ENCODE results near the gene SFSWAP.
"Not testable (repeated sequence)": the region's sequence is repeated elsewhere in the genome, so short reads cannot be mapped to it uniquely, and the experiment has no call there.

The SFSWAP gene

GRCh38 chr12:131704509-131704908 lies 6.4 kb upstream of the SFSWAP start:
- WGBS (ENCODE audit: insufficient coverage, insufficient read length), result no CpG with 5 or more reads among the region's 2 CpGs

GRCh38 chr12:131706709-131707108 lies 4.2 kb upstream of the SFSWAP start:
- not testable (repeated sequence) for DNase-seq (ENCODE audit: low read depth, low spot score); H3K27ac ChIP-seq (ENCODE audit: low read length); H3K27me3 ChIP-seq (ENCODE audit: control insufficient read depth, insufficient read depth, low read length); H3K4me1 ChIP-seq (ENCODE audit: control insufficient read depth, insufficient read depth, low read length); H3K9me3 ChIP-seq (ENCODE audit: control insufficient read depth, insufficient read depth, low read length); H3K36me3 ChIP-seq (ENCODE audit: control insufficient read depth, insufficient read depth, low read length); H3K4me3 ChIP-seq (ENCODE audit: low read length)
- WGBS (ENCODE audit: insufficient coverage, insufficient read length), result no CpG with 5 or more reads among the region's 4 CpGs

More at GRCh38 chr12:131704509-131704908, 6.4 kb upstream of the SFSWAP start:
- Histone ChIP-seq H3K36me3 (ENCODE audit: control insufficient read depth, insufficient read depth, low read length) (no peaks in the 10 kb centered on the region), H3K4me3 (ENCODE audit: low read length) (no peak overlapping the region), H3K9me3 (ENCODE audit: control insufficient read depth, insufficient read depth, low read length) (no peaks in the 10 kb centered on the region), H3K27ac (ENCODE audit: low read length) (no peak overlapping the region), H3K27me3 (ENCODE audit: control insufficient read depth, insufficient read depth, low read length) (no peaks in the 10 kb centered on the region), H3K4me1 (ENCODE audit: control insufficient read depth, insufficient read depth, low read length) (no peaks in the 10 kb centered on the region)
- no peak for DNase-seq (ENCODE audit: low read depth, low spot score)

GRCh38 chr12:131709226-131709625 lies 1.7 kb upstream of the SFSWAP start:
- no CpG with 5 or more reads among the region's 3 CpGs for WGBS (ENCODE audit: insufficient coverage, insufficient read length)
- no peak overlapping the region for H3K27ac ChIP-seq (ENCODE audit: low read length)
- no peak overlapping the region for H3K4me3 ChIP-seq (ENCODE audit: low read length)
- no peaks in the 10 kb centered on the region for H3K4me1 ChIP-seq (ENCODE audit: control insufficient read depth, insufficient read depth, low read length)
- no peak for DNase-seq (ENCODE audit: low read depth, low spot score)
- H3K36me3 ChIP-seq (ENCODE audit: control insufficient read depth, insufficient read depth, low read length), result no peaks in the 10 kb centered on the region
- no peaks in the 10 kb centered on the region for H3K9me3 ChIP-seq (ENCODE audit: control insufficient read depth, insufficient read depth, low read length)
- no peaks in the 10 kb centered on the region for H3K27me3 ChIP-seq (ENCODE audit: control insufficient read depth, insufficient read depth, low read length)

- WGBS (ENCODE audit: insufficient coverage, insufficient read length), result no CpG with 5 or more reads among the region's 37 CpGs
- Histone ChIP-seq H3K27ac (ENCODE audit: low read length) (no peak overlapping the region), H3K4me1 (ENCODE audit: control insufficient read depth, insufficient read depth, low read length) (no peaks in the 10 kb centered on the region), H3K27me3 (ENCODE audit: control insufficient read depth, insufficient read depth, low read length) (no peaks in the 10 kb centered on the region), H3K9me3 (ENCODE audit: control insufficient read depth, insufficient read depth, low read length) (no peaks in the 10 kb centered on the region), H3K4me3 (ENCODE audit: low read length) (peak overlapping the region; percentile 89), H3K36me3 (ENCODE audit: control insufficient read depth, insufficient read depth, low read length) (peaks cover 5% of the 10 kb centered on the region; the same call in 1 of the 2 replicates)
- no peak for DNase-seq (ENCODE audit: low read depth, low spot score)
Observed at GRCh38 chr12:131711551-131712205, 788 bp downstream of the SFSWAP start.

GRCh38 chr12:131713349-131713748 lies 2.5 kb downstream of the SFSWAP start:
- H3K4me1 ChIP-seq (ENCODE audit: control insufficient read depth, insufficient read depth, low read length), result no peaks in the 10 kb centered on the region
- no peak overlapping the region for H3K27ac ChIP-seq (ENCODE audit: low read length)
- no peaks in the 10 kb centered on the region for H3K27me3 ChIP-seq (ENCODE audit: control insufficient read depth, insufficient read depth, low read length)
- no peak overlapping the region for H3K4me3 ChIP-seq (ENCODE audit: low read length)
- no peaks in the 10 kb centered on the region for H3K9me3 ChIP-seq (ENCODE audit: control insufficient read depth, insufficient read depth, low read length)
- 100% methylated on average over 4 of the region's 8 CpGs for WGBS (ENCODE audit: insufficient coverage, insufficient read length)
- H3K36me3 ChIP-seq (ENCODE audit: control insufficient read depth, insufficient read depth, low read length), result peaks cover 5% of the 10 kb centered on the region; the same call in 1 of the 2 replicates
- DNase-seq (ENCODE audit: low read depth, low spot score), result no peak

- H3K27ac ChIP-seq (ENCODE audit: low read length), result no peak overlapping the region
- H3K36me3 ChIP-seq (ENCODE audit: control insufficient read depth, insufficient read depth, low read length), result peaks cover 5% of the 10 kb centered on the region; the same call in 1 of the 2 replicates
- DNase-seq (ENCODE audit: low read depth, low spot score), result no peak
- H3K27me3 ChIP-seq (ENCODE audit: control insufficient read depth, insufficient read depth, low read length), result no peaks in the 10 kb centered on the region
- H3K9me3 ChIP-seq (ENCODE audit: control insufficient read depth, insufficient read depth, low read length), result no peaks in the 10 kb centered on the region
- no peaks in the 10 kb centered on the region for H3K4me1 ChIP-seq (ENCODE audit: control insufficient read depth, insufficient read depth, low read length)
- WGBS (ENCODE audit: insufficient coverage, insufficient read length), result 100% methylated on average over 2 of the region's 14 CpGs
- H3K4me3 ChIP-seq (ENCODE audit: low read length), result no peak overlapping the region
Observed at GRCh38 chr12:131714759-131715158, 3.9 kb downstream of the SFSWAP start.

- DNase-seq (ENCODE audit: low read depth, low spot score), result no peak
- no peak overlapping the region for H3K4me3 ChIP-seq (ENCODE audit: low read length)
- peaks cover 11% of the 10 kb centered on the region; the same call in 1 of the 2 replicates for H3K36me3 ChIP-seq (ENCODE audit: control insufficient read depth, insufficient read depth, low read length)
- no CpG with 5 or more reads among the region's 3 CpGs for WGBS (ENCODE audit: insufficient coverage, insufficient read length)
- H3K4me1 ChIP-seq (ENCODE audit: control insufficient read depth, insufficient read depth, low read length), result no peaks in the 10 kb centered on the region
- no peaks in the 10 kb centered on the region for H3K9me3 ChIP-seq (ENCODE audit: control insufficient read depth, insufficient read depth, low read length)
- no peaks in the 10 kb centered on the region for H3K27me3 ChIP-seq (ENCODE audit: control insufficient read depth, insufficient read depth, low read length)
- no peak overlapping the region for H3K27ac ChIP-seq (ENCODE audit: low read length)
Observed at GRCh38 chr12:131716282-131716681, 5.4 kb downstream of the SFSWAP start.

- DNase-seq (ENCODE audit: low read depth, low spot score), result no peak
- no CpG with 5 or more reads among the region's 8 CpGs for WGBS (ENCODE audit: insufficient coverage, insufficient read length)
- Histone ChIP-seq H3K36me3 (ENCODE audit: control insufficient read depth, insufficient read depth, low read length) (peaks cover 8% of the 10 kb centered on the region; the same call in 1 of the 2 replicates), H3K4me3 (ENCODE audit: low read length) (no peak overlapping the region), H3K4me1 (ENCODE audit: control insufficient read depth, insufficient read depth, low read length) (peaks cover 4% of the 10 kb centered on the region; the same call in 1 of the 2 replicates), H3K27ac (ENCODE audit: low read length) (no peak overlapping the region), H3K27me3 (ENCODE audit: control insufficient read depth, insufficient read depth, low read length) (no peaks in the 10 kb centered on the region), H3K9me3 (ENCODE audit: control insufficient read depth, insufficient read depth, low read length) (no peaks in the 10 kb centered on the region)
Observed at GRCh38 chr12:131720241-131720640, 9.4 kb downstream of the SFSWAP start.

GRCh38 chr12:131720921-131721320 lies 10.0 kb downstream of the SFSWAP start:
- H3K27ac ChIP-seq (ENCODE audit: low read length), result no peak overlapping the region
- H3K4me3 ChIP-seq (ENCODE audit: low read length), result no peak overlapping the region
- peaks cover 6% of the 10 kb centered on the region; the same call in 1 of the 2 replicates for H3K36me3 ChIP-seq (ENCODE audit: control insufficient read depth, insufficient read depth, low read length)
- no CpG with 5 or more reads among the region's 7 CpGs for WGBS (ENCODE audit: insufficient coverage, insufficient read length)
- peaks cover 4% of the 10 kb centered on the region; the same call in 1 of the 2 replicates for H3K4me1 ChIP-seq (ENCODE audit: control insufficient read depth, insufficient read depth, low read length)
- no peaks in the 10 kb centered on the region for H3K9me3 ChIP-seq (ENCODE audit: control insufficient read depth, insufficient read depth, low read length)
- DNase-seq (ENCODE audit: low read depth, low spot score), result no peak
- no peaks in the 10 kb centered on the region for H3K27me3 ChIP-seq (ENCODE audit: control insufficient read depth, insufficient read depth, low read length)

- H3K4me1 ChIP-seq (ENCODE audit: control insufficient read depth, insufficient read depth, low read length), result peaks cover 4% of the 10 kb centered on the region; the same call in 1 of the 2 replicates
- H3K4me3 ChIP-seq (ENCODE audit: low read length), result no peak overlapping the region
- DNase-seq (ENCODE audit: low read depth, low spot score), result no peak
- no peaks in the 10 kb centered on the region for H3K9me3 ChIP-seq (ENCODE audit: control insufficient read depth, insufficient read depth, low read length)
- WGBS (ENCODE audit: insufficient coverage, insufficient read length), result no CpG with 5 or more reads among the region's 1 CpG
- no peak overlapping the region for H3K27ac ChIP-seq (ENCODE audit: low read length)
- peaks cover 6% of the 10 kb centered on the region; the same call in 1 of the 2 replicates for H3K36me3 ChIP-seq (ENCODE audit: control insufficient read depth, insufficient read depth, low read length)
- H3K27me3 ChIP-seq (ENCODE audit: control insufficient read depth, insufficient read depth, low read length), result no peaks in the 10 kb centered on the region
Observed at GRCh38 chr12:131721548-131721947, 10.7 kb downstream of the SFSWAP start.

GRCh38 chr12:131723532-131723931 lies 12.6 kb downstream of the SFSWAP start:
- peak overlapping the region; percentile 68 for H3K27ac ChIP-seq (ENCODE audit: low read length)
- H3K4me3 ChIP-seq (ENCODE audit: low read length), result no peak overlapping the region
- no CpG with 5 or more reads among the region's 5 CpGs for WGBS (ENCODE audit: insufficient coverage, insufficient read length)
- H3K9me3 ChIP-seq (ENCODE audit: control insufficient read depth, insufficient read depth, low read length), result no peaks in the 10 kb centered on the region
- peak; percentile 52 for DNase-seq (ENCODE audit: low read depth, low spot score)
- H3K27me3 ChIP-seq (ENCODE audit: control insufficient read depth, insufficient read depth, low read length), result no peaks in the 10 kb centered on the region
- H3K36me3 ChIP-seq (ENCODE audit: control insufficient read depth, insufficient read depth, low read length), result peaks cover 12% of the 10 kb centered on the region; the same call in 1 of the 2 replicates
- peaks cover 4% of the 10 kb centered on the region; the same call in 1 of the 2 replicates for H3K4me1 ChIP-seq (ENCODE audit: control insufficient read depth, insufficient read depth, low read length)
